Measurements from ENCODE around the gene GMIP.

DNA sequence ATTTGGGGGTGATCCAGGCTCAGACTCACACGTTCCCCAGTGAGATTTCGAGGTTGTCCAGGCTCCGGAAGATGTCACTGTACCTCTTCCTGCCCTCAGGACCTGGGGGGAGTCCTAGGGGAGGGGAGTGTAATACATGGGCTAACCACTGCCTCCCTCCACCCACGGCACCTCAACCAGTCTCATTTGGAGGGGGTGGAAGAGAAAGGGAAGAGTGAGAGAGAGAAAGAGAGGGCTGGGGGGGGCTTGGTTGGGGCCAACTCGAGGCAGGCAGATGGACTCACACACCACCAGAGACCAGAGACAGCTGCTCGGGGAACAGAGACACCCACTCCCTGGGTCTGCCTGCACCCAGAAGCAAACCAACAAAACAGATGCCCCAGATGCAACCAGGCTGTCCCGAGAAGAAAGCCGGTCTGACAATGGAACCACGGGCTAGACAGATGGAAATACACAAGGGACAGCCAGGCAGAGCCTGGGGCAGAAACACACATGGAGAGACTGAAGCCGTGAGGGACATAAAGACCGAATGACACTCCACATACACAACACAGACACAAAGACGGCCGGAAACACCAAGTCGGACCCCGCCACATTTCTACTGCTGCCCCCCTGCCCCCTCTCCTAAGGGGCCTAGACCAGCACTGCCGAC lies 825 bp downstream of the GMIP start:
- TF ChIP-seq, protein P1, sequence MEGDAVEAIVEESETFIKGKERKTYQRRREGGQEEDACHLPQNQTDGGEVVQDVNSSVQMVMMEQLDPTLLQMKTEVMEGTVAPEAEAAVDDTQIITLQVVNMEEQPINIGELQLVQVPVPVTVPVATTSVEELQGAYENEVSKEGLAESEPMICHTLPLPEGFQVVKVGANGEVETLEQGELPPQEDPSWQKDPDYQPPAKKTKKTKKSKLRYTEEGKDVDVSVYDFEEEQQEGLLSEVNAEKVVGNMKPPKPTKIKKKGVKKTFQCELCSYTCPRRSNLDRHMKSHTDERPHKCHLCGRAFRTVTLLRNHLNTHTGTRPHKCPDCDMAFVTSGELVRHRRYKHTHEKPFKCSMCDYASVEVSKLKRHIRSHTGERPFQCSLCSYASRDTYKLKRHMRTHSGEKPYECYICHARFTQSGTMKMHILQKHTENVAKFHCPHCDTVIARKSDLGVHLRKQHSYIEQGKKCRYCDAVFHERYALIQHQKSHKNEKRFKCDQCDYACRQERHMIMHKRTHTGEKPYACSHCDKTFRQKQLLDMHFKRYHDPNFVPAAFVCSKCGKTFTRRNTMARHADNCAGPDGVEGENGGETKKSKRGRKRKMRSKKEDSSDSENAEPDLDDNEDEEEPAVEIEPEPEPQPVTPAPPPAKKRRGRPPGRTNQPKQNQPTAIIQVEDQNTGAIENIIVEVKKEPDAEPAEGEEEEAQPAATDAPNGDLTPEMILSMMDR (IDR thresholded peaks at IDR 0.05): no peak
- no peak for TF ChIP-seq POLR2A (IDR thresholded peaks at IDR 0.05)

Data from uterus (tissue), 2 donors.